OCI-LY3 (cell line): ENCODE data around the gene ARHGAP30.

Experiments used
- EZH2phosphoT487 ChIP-seq: fragments of 200-600 bp; shearing (Covaris generic); IDR thresholded peaks from 2 replicates; pipeline ENCODE4 v1.6.1; 2018; ENCODE audit warnings: antibody characterized with exemption, mixed run types, low read depth
- TF ChIP-seq, protein P1 (sequence below): fragments of 200-600, 300-600 bp; sonication (generic); IDR thresholded peaks from 2 replicates; pipeline ENCODE4 v1.5.1; 2014; ENCODE audit warnings: antibody characterized with exemption, low read length, low read depth

DNA sequence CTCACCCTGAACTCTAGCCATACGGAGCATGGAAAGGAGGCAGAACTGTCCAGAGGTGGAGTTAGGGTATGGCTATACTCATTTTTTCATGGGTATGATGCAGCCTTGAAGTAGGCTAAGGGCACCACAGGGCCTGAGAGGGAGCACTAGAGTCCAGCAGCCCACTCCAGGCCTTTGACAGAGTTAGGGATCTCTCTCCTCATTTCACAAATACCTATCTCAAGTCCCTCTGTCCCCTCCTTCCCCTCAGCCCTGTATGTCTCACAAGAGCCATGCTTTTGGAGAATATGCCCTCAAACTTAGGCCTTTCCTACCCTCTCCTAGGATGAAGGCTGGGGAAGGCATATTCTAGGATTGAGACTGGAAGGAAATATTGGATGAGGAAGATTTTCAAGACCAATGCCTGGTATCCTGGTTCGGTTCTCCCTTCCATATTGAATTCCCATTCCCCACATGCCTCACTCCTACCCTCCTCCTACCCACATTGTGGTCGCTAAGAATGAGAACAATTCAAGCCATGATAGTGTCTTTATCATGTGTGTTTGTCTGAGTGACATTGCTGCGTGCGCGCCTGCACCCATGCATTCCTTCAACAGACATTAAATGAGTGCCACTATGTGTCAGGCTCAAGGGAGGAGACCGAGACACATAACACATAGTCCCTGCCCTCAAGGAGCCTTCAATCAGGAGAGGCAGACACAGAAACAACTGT lies 22.3 kb upstream of the ARHGAP30 start:
- TF ChIP-seq, protein P1, sequence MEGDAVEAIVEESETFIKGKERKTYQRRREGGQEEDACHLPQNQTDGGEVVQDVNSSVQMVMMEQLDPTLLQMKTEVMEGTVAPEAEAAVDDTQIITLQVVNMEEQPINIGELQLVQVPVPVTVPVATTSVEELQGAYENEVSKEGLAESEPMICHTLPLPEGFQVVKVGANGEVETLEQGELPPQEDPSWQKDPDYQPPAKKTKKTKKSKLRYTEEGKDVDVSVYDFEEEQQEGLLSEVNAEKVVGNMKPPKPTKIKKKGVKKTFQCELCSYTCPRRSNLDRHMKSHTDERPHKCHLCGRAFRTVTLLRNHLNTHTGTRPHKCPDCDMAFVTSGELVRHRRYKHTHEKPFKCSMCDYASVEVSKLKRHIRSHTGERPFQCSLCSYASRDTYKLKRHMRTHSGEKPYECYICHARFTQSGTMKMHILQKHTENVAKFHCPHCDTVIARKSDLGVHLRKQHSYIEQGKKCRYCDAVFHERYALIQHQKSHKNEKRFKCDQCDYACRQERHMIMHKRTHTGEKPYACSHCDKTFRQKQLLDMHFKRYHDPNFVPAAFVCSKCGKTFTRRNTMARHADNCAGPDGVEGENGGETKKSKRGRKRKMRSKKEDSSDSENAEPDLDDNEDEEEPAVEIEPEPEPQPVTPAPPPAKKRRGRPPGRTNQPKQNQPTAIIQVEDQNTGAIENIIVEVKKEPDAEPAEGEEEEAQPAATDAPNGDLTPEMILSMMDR, result no peak
- TF ChIP-seq EZH2phosphoT487, result no peak
